CD4-positive, alpha-beta T cell (primary cell): ENCODE results near the gene MED15. TPM values are rescaled to one million over a fixed set of nuclear protein-coding genes. Genes with fewer than 3 reads are reported as not detected.
"Not testable (repeated sequence)": the region's sequence is repeated elsewhere in the genome, so short reads cannot be mapped to it uniquely, and the experiment has no call there.

Experiments used
- ATAC-seq: fragments of 200-7000 bp; cut with Tn5 transposase; one replicate; pipeline ENCODE4 v1.10.0; 2022; ENCODE audit warnings: mild to moderate bottlenecking; ENCODE audit not compliant: poor library complexity
- CTCF ChIA-PET: fragments of 350-600 bp; sonication (Branson Sonifier 250); formaldehyde crosslinking; loops from one replicate; lab custom pipeline; 2021; ENCODE audit warnings: antibody characterized with exemption, inconsistent platforms; lab: Charles Lee
- POLR2A ChIA-PET: fragments of 350-600 bp; sonication (Branson Sonifier 250); formaldehyde crosslinking; loops from one replicate; lab custom pipeline; 2021; ENCODE audit warnings: antibody characterized with exemption, inconsistent platforms; lab: Charles Lee
- DNase-seq, 14 experiments: peaks; one replicate each; pipeline ENCODE4 v3.0.0-alpha.2; 2013 to 2020; ENCODE audit warnings: mixed read lengths in 2 of 14
- H3K27ac ChIP-seq, 2 donors: one replicate each; pipeline versions ENCODE4 v1.5.1 to v1.7.0; 2013; ENCODE audit warnings: low read length in 2 of 2, low read depth in 1 of 2, mild to moderate bottlenecking in 1 of 2
- H3K27me3 ChIP-seq, 2 experiments: 1 replicate in 1 of 2; 2 replicates in 1 of 2; pipeline versions ENCODE4 v1.6.1 to v1.7.0; 2013; ENCODE audit warnings: low read length in 2 of 2, control low read depth in 1 of 2, mild to moderate bottlenecking in 1 of 2, moderate library complexity in 1 of 2; ENCODE audit not compliant: insufficient read depth in 2 of 2, control insufficient read depth in 1 of 2
- H3K36me3 ChIP-seq: one replicate; pipeline ENCODE4 v1.6.1; 2013; ENCODE audit warnings: low read length, control low read depth; ENCODE audit not compliant: insufficient read depth
- H3K4me1 ChIP-seq: one replicate; pipeline ENCODE4 v1.6.1; 2013; ENCODE audit warnings: low read length, control low read depth; ENCODE audit not compliant: insufficient read depth
- H3K4me3 ChIP-seq: one replicate; pipeline ENCODE4 v1.5.1; 2013; ENCODE audit warnings: mild to moderate bottlenecking, low read length, moderate library complexity
- H3K9me3 ChIP-seq, 2 experiments: 1 replicate in 1 of 2; 2 replicates in 1 of 2; pipeline versions ENCODE4 v1.6.1 to v1.7.0; 2013; ENCODE audit warnings: low read length in 2 of 2, mild to moderate bottlenecking in 2 of 2, control low read depth in 1 of 2, moderate library complexity in 1 of 2; ENCODE audit not compliant: control insufficient read depth in 1 of 2, insufficient read depth in 1 of 2
- H3K27ac Mint-ChIP-seq: one replicate; pipeline ENCODE4 v1.8.0; 2020; ENCODE audit warnings: mixed read lengths
- H3K27me3 Mint-ChIP-seq: one replicate; pipeline ENCODE4 v1.8.0; 2021; ENCODE audit warnings: mixed read lengths
- H3K36me3 Mint-ChIP-seq: one replicate; pipeline ENCODE4 v1.8.0; 2021; ENCODE audit warnings: low read depth, mixed read lengths
- H3K4me1 Mint-ChIP-seq: one replicate; pipeline ENCODE4 v1.8.0; 2021; ENCODE audit warnings: low read depth, mixed read lengths
- H3K4me3 Mint-ChIP-seq: one replicate; pipeline ENCODE4 v1.8.0; 2020; ENCODE audit warnings: mild to moderate bottlenecking, mixed read lengths
- H3K9me3 Mint-ChIP-seq: one replicate; pipeline ENCODE4 v1.8.0; 2020; ENCODE audit warnings: mixed read lengths
- intact Hi-C, 2 experiments: fragments of 100-400 bp; cut with DNase I in 1 of 2; cut with micrococcal nuclease in 1 of 2; formaldehyde crosslinking; loops; one replicate each; pipeline versions ENCODE4 v1.15.1 to v1.9.0; 2023 to 2025; cut with DNase I, micrococcal nuclease
- total RNA-seq, 174 experiments: library from RNA in 2 of 174; stranded (reverse) in 2 of 174; gene quantifications; one replicate each; pipeline ENCODE4 v1.2.3 and lab custom pipeline; 2021 to 2026
- TF ChIP-seq, protein P1 (sequence below): fragments of 200-600 bp; IDR thresholded peaks from one replicate; pipeline ENCODE4 v1.8.0; 2022; ENCODE audit warnings: antibody characterized with exemption, mild to moderate bottlenecking

The MED15 gene
- total RNA-seq, 2 experiments from 2014 or later: 181 to 191 TPM

DNA sequence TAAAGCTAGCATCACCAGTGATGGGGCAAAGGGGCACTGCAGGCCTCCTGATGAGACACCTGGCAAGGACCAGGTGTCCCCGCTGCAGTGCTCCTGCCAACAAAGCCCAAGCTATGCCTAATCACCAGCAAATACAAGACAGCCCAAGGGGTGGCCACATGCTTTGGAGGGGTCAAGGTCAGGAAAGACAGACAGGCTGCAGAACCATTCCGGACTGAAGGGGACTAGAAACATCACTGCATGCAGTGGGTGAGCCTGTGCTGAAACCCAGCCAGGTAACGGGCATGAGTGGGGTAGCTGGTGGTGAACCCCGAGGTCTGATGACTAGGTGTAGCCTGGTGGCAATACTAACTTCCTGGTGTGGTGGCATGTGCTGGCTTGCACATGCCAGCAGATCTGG is 111.1 kb downstream of the MED15 start:
- Mint-ChIP-seq H3K9me3 (no peaks in the 10 kb centered on the region), H3K27ac (no peak overlapping the region), H3K4me3 (no peak overlapping the region), H3K27me3 (no peaks in the 10 kb centered on the region), H3K36me3 (no peaks in the 10 kb centered on the region), H3K4me1 (no peaks in the 10 kb centered on the region)
- no peaks in the 10 kb centered on the region for H3K27me3 ChIP-seq
- H3K4me1 ChIP-seq: no peaks in the 10 kb centered on the region
- H3K4me3 ChIP-seq: no peak overlapping the region
- no peak for ATAC-seq
- H3K9me3 ChIP-seq: no peaks in the 10 kb centered on the region
- CTCF ChIA-PET: no interaction called here
- no peak overlapping the region for H3K27ac ChIP-seq
- H3K36me3 ChIP-seq: no peaks in the 10 kb centered on the region
- no peak for DNase-seq
- intact Hi-C loops: no loop called here
- POLR2A ChIA-PET: no interaction called here
- TF ChIP-seq, protein P1, sequence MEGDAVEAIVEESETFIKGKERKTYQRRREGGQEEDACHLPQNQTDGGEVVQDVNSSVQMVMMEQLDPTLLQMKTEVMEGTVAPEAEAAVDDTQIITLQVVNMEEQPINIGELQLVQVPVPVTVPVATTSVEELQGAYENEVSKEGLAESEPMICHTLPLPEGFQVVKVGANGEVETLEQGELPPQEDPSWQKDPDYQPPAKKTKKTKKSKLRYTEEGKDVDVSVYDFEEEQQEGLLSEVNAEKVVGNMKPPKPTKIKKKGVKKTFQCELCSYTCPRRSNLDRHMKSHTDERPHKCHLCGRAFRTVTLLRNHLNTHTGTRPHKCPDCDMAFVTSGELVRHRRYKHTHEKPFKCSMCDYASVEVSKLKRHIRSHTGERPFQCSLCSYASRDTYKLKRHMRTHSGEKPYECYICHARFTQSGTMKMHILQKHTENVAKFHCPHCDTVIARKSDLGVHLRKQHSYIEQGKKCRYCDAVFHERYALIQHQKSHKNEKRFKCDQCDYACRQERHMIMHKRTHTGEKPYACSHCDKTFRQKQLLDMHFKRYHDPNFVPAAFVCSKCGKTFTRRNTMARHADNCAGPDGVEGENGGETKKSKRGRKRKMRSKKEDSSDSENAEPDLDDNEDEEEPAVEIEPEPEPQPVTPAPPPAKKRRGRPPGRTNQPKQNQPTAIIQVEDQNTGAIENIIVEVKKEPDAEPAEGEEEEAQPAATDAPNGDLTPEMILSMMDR: no peak

DNA sequence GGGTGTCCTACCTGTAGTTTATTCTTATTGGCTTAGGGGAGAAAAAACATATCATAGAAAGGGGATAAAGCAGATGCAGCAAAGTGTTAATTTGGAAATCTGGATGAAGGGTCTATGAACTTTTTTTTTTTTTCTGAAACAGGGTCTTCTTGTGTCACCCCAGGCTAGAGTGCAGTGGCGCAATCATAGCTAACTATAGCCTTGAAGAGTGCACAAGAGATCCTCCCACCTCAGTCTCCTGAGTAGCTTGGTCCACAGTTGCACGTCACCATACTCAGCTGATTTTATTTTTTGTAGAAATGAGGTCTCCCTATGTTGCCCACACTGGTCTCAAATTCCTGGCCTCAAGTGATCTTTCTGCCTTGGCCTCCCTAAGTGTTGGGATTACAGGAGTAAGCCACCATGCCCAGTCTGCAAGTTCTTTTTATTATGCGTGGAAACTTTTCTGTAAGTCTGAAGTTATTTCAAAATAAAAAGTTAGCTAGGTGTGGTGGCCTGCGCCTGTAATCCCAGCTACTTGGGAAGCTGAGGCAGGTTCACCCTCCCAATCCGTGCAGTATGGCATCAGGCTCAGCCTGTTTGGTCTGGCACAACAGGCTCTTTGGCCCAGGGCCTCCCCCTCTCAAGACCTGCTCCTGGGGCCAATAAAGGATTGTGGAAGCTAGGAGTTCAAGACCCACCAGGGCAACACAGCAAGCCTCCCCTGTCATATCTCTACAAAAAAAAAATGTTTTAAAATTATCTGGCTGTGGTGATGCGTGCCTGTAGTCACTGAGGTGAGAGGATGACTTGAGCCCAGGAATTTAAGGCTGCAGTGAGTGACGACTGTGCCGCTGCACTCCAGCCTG is 111.9 kb downstream of the MED15 start:
- H3K4me3 Mint-ChIP-seq: no peak overlapping the region
- Histone ChIP-seq H3K27me3 (no peaks in the 10 kb centered on the region), H3K36me3 (no peaks in the 10 kb centered on the region), H3K4me3 (no peak overlapping the region), H3K4me1 (no peaks in the 10 kb centered on the region), H3K9me3 (no peaks in the 10 kb centered on the region), H3K27ac (no peak overlapping the region)
- POLR2A ChIA-PET: interaction anchor here (0.7 kb wide), 1 partner anchor 15 kb away, joined by 3 read pairs; no protein-coding TSS in a partner anchor
- intact Hi-C loops: no loop called here
- H3K4me1 Mint-ChIP-seq: no peaks in the 10 kb centered on the region
- TF ChIP-seq, protein P1: no peak
- H3K36me3 Mint-ChIP-seq: no peaks in the 10 kb centered on the region
- H3K9me3 Mint-ChIP-seq: no peaks in the 10 kb centered on the region
- no peaks in the 10 kb centered on the region for H3K27me3 Mint-ChIP-seq
- H3K27ac Mint-ChIP-seq: no peak overlapping the region
- CTCF ChIA-PET: no interaction called here
- no peak for ATAC-seq
- DNase-seq: no peak

DNA sequence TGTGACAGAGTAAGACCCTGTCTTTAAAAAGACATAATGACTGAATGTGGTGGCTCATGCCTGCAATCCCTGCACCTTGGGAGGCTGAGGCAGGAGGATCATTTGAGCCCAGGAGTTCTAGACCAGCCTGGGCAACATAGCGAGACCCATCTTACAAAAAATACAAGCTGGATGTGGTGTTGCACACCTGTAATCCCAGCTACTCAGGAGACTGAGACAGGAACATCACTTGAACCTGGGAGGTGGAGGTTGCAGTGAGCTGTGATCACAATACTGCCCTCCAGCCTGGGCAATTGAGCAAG is 112.4 kb downstream of the MED15 start:
- DNase-seq, H3K27me3 Mint-ChIP-seq, H3K36me3 Mint-ChIP-seq, H3K9me3 Mint-ChIP-seq, intact Hi-C loops, CTCF ChIA-PET, H3K27ac Mint-ChIP-seq, H3K4me1 Mint-ChIP-seq, H3K9me3 ChIP-seq, H3K27ac ChIP-seq, H3K36me3 ChIP-seq, POLR2A ChIA-PET, H3K27me3 ChIP-seq, ATAC-seq, H3K4me1 ChIP-seq, H3K4me3 Mint-ChIP-seq, H3K4me3 ChIP-seq: not testable (repeated sequence)

DNA sequence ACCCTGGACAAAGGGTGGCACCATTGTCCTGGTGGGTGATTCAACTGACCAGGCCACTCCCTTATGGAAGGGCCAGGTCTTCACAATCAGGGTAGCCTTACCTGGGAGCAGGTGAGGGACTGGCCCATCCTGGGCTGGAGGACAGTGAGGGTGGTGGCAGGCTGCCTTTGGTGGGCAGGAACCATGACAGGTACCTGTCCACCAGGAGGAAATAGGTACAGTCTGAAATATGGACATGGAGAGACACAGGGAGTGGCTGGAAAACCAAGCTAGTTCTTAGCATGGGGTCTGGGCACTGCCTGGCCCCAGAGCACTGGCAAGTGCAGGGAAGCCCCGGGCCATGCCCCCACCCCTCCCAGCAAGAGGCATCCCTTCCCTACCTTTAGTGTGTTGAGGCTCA is 113.8 kb downstream of the MED15 start:
- Histone ChIP-seq H3K27me3 (no peaks in the 10 kb centered on the region), H3K4me3 (no peak overlapping the region), H3K4me1 (no peaks in the 10 kb centered on the region), H3K36me3 (no peaks in the 10 kb centered on the region), H3K9me3 (no peaks in the 10 kb centered on the region), H3K27ac (no peak overlapping the region)
- Mint-ChIP-seq H3K9me3 (no peaks in the 10 kb centered on the region), H3K27ac (no peak overlapping the region), H3K27me3 (no peaks in the 10 kb centered on the region), H3K4me3 (no peak overlapping the region), H3K36me3 (no peaks in the 10 kb centered on the region), H3K4me1 (no peaks in the 10 kb centered on the region)
- ChIA-PET POLR2A (no interaction called here), CTCF (no interaction called here)
- TF ChIP-seq, protein P1: no peak
- ATAC-seq: no peak
- intact Hi-C loops: no loop called here
- no peak for DNase-seq
